SK-MEL-5 (cell line): ENCODE results near the gene FAM133A. TPM values are rescaled to one million over a fixed set of nuclear protein-coding genes. Genes with fewer than 3 reads are reported as not detected.

ENCODE experiments used
- DNase-seq: peaks from one replicate; pipeline ENCODE4 v3.0.0-alpha.2; 2016; ENCODE audit warnings: low read depth, low spot score
- in situ Hi-C: cut with HindIII; loops from 2 replicates; pipeline ENCODE4 v1.10.0; 2016; ENCODE audit warnings: low sequenced_read_pairs, high pct_unique_total_duplicates, low pct_unique_long_range_greater_than_20kb
- polyA plus RNA-seq, 2 experiments: library from polyadenylated mRNA; depleted of rRNA; stranded (reverse); fragments of >200 nt; gene quantifications; 2 replicates each; pipeline ENCODE4 v1.2.3, GENCODE V29; 2015
- total RNA-seq: library from RNA; depleted of rRNA; stranded (reverse); fragments of >200 nt; shearing (Covaris generic); gene quantifications from 2 replicates; pipeline ENCODE4 v1.2.3, GENCODE V29; 2014; rRNA removed

FAM133A gene
- total RNA-seq, result 12.7 and 13.4 TPM in 2 replicates
- 9.1 and 11.0 TPM in 2 replicates for polyA plus RNA-seq (2015; cell fraction: cytosol; rRNA removed)
- polyA plus RNA-seq (2015; cell fraction: nucleus; rRNA removed), result 5.9 and 8.9 TPM in 2 replicates

DNA sequence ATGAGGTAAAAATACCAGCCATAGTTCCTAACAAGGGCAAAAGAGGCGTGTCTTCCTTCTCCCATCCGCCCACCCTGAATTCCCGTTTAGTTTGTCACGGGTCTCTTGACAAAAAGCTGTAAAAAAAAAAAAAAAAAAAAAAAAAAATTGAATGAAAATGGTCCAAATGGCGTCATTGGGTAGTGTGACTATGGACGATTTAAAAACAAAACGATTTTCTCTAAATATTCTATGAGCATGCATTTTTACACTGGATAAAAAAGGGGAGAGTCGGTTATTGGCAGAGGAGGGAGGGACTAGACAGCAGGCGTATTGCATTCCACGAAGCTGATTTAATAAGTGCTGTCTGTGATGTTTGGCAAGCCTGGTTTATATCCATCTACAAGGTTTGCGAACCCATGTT is at the start of gene FAM133A:
Gene FAM133A, plus strand, starts transcription at position 338 of the 403 bp plus-strand sequence. CDS start 35,214 bp downstream, outside the sequence.
- DNase-seq, result no peak
- in situ Hi-C loops, result no loop called here

DNA sequence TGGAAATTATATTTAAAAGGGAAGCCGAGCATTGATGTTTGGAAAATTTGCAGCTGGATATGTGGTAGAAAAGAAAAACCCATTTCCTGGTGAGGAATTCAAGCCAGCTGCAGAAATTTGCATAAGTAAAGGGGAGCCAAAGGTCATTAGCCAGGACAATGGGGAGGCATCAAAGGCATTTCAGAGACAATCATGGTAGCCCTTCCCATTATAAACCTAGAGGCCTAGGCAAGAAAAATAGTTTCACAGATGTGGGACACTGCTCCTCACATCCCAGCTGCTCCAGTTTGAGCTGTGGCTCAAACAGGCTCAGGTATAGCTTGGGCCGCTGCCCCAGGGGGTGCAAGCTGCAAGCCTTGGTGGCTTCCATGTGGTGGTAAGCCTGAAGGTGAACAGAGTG is 36.4 kb upstream of the FAM133A start:
- DNase-seq, result no peak

DNA sequence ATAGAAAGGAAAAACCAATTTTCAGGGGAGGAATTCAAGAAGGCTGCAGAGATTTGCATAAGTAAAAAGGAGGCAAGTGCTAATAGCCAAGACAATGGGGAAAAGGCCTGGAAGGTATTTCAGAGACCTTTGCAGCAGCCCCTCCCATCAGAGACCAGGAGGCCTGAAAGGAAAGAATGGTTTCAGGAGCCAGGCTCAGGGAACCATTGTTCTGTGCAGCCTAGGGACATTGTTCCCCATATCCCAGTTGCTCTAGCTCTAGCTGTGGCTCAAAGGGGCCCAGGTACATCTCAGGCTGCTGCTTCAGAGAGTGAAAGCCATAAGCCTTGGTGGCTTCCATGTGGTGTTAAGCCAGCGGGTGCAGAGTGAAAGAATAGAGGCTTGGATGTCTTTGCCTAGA is 24.6 kb upstream of the FAM133A start:
- in situ Hi-C loops, result no loop called here
- DNase-seq, result no peak

More for the DNA sequence above, 36.4 kb upstream of the FAM133A start:
- in situ Hi-C loops, result no loop called here

DNA sequence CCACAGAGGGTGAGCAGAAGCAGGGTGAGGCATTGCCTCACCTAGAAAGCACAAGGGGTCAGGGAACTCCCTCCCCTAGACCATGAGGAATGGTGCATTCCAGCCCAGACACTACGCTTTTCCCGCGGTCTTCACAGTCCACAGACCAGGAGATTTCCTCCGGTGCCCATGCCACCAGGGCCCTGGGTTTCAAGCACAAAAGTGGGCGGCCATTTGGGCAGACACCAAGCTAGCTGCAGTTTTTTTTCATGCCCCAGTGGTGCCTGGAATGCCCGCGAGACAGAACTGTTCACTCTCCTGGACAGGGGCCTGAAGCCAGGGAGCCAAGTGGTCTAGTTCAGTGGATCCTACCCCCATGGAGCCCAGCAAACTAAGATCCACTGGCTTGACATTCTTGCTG is 13.4 kb upstream of the FAM133A start:
- in situ Hi-C loops, result no loop called here
- DNase-seq, result no peak

DNA sequence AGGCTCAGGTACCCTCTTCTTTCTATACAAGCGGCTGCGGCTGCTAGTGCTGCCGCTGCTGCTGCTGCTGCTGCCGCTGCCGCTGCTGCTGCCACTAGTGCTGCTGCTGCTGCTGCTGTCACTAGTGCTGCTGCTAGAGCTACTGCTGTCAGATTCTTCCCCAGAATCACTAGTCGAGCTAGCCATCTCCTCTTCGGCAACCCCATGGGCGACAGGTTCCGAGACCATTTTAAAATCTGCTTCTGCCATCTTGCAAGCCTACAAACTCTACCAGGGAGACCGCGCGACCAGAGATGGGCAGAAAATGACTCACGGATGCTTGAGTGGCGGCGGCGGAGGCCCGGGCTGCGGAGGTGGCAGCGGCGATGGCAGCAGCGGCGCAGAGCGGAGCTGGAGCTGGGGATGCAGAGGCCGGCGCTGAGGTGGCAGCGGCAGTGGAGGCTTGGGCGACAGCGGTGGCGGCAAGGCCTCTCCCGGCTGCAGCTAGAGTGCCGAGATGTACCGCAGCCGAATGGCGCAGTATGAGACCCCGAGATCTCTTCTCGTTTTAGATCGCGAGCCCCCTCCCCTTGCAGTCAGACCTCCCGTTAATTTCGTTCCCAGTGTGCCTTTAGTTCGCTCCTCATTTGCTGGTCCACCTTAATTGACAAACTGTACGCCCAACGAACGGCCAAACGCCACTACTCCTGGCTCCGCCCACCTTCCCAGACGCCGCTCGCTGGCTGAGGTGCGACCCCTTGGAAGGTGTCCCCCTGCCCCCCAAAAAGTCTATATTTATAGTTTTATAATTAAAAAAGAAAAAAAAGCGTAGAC is 744 bp upstream of the FAM133A start, which contains the start of gene NAP1L3:
Gene NAP1L3, minus strand, starts transcription at position 523 of the 813 bp plus-strand sequence. Its CDS starts 274 bp downstream, at position 249.
- peak; percentile 83 for DNase-seq
- in situ Hi-C loops, result no loop called here

DNA sequence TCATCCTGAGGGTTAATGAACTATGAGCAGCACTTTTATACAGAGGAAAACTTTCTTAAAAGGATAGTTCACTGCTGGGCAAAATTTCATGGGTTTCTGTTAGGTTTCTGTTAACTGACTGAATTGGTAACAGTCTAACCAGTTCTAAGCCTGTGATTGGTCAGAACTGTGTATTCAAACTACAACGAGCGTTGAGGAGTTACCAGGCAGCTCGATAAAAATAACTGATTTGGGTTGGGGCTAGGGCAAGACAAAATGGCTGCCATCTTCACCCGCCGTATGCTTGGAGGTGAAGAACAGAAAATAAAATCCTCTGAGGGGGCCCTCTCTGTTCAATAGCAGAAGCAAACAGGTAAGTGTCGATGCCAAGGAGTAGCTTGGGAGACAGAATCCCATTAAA is 22.0 kb downstream of the FAM133A start:
- in situ Hi-C loops, result no loop called here
- peak; percentile 72 for DNase-seq

DNA sequence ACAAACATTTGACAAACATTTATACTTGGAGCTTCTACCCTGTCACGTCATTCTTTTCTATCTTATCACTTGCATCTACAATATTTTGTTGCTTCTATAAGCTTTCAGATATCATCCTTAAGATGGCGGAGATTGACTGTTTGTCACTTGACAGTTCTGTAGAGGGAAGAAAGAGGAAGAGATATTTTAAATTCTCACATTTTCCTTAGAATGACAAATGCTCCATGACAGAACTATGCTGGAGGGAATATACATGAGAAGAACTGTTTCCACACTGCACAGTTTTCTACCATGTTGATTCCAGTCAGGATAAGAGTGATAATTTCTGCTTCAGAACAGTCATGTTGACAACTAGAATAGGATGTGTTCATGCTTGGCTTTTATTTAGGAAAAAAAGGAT is 29.7 kb downstream of the FAM133A start:
- in situ Hi-C loops, result no loop called here
- DNase-seq, result no peak

DNA sequence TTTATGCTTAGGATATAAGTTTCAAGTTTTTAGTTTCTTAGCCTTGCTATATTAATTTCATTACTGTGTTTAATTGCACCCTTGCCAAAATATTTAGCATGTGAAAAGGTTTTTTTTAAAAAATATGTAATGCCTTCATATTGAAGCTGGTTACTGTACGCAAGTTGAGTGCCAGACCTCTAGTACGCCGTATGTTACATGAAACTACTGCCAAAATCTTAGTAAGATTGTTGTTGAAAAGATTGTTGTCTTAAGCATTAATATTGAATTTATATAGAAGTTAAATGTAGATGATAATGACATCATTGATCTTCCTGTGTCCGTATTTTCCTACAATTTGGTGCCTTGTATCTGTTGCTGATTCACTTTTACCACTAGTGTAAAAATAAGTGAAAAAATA is 37.1 kb downstream of the FAM133A start:
- DNase-seq, result no peak
- in situ Hi-C loops, result no loop called here

DNA sequence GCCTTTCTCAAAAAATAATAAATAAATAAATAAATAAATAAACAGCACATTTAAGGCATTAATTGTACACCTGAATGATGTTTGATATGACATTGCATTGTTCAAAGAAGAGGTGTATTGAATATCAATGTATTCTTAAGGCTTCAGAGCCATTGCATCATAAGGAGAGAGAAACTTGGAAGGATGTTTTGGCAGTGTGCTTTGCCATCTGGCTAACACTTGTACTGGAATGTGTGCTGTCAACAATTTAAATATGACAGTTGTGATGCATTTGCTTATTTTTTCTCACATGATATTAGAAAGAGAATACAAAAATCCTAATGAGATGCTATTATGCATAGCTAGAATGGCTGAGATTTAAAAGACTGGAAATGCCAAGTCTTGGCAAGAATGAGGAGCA is 67.8 kb downstream of the FAM133A start:
- in situ Hi-C loops, result no loop called here
- DNase-seq, result no peak

DNA sequence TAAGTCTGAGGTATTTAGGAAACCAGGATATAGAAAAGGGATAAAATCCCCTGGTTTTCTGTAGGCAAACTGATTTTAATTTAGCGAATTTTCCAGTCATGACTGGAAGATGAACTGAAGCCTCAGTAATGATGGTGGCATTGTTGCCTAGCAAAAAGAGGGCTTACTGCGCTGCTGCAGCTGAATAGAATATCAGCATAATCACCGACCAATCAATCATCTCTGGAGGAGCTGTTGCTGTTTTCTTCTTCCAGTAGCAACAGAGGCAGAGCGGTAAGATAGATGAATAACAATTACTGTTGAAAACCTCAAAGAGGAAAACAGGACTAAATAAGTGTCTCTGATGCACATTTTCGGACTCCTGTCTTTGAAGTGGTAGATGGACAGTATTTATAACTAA is 86.2 kb downstream of the FAM133A start:
- no peak for DNase-seq
- in situ Hi-C loops, result no loop called here

Other genes starting within 250 kb of the FAM133A start
- 1.7 and 1.9 TPM in 2 replicates for gene NAP1L3, start 628 bp upstream of the FAM133A start, total RNA-seq